ENCODE measurements around the gene SLC25A10.
A peak's percentile ranks its signal among the peaks of the same experiment; 100 is the strongest.
"Not testable (repeated sequence)": the region's sequence is repeated elsewhere in the genome, so short reads cannot be mapped to it uniquely, and the experiment has no call there.

Gene SLC25A10

DNA sequence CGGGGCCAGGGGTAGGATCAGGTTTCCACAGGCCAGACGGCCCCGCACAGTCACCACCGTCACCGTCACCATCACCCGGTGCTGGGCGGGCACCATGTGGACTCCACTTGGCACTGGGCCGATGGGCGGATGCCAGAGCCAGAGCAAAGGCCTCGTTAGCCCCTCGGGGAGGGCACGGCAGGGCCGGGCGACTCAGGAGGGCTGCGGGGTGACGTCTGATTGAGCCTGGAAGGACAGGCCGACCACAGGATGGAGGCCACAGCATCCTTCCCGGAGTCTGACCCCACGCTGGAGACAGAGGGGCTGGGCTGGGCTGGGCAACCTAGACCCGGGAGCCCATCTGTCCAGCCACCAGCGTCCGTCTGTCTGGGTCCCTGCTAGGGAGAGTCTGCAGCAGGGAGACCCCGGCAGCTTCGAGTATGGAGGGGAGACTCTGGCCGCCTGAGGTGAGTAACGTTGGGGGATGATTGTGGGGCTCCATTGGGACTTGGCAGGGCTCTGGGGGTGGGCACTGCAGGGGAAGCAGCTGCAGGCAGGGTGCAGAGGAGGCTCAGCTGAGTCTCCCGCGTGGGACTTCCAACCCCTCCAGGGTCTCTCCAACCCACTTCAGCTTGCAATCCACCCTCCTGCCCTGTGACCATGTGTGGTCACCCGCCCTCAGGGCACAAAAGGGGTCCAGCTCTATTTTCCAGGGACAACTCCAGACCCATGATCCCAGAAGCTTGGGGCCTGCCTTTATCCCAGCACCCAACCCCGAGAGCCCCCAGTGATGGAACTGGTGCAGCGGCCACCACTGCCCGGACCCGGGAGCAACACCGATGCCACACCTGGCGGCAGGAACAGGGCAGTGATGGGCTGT is 22.6 kb downstream of the SLC25A10 start:
- Histone ChIP-seq H3K27me3 (ENCODE audit: control insufficient read depth, insufficient read depth, low read length) (no peaks in the 10 kb centered on the region), H3K9me3 (ENCODE audit: control insufficient read depth, low read length) (no peaks in the 10 kb centered on the region), H3K79me2 (no peaks in the 10 kb centered on the region), H3K36me3 (ENCODE audit: control insufficient read depth, insufficient read depth, low read length) (no peaks in the 10 kb centered on the region), H3K27ac (no peak overlapping the region), H3K9ac (no peak overlapping the region), H2AFZ (no peak overlapping the region), H3K4me3 (ENCODE audit: low read depth, low read length) (no peak overlapping the region), H3K4me2 (ENCODE audit: low read length) (no peak overlapping the region), H3K4me1 (peaks cover 8% of the 10 kb centered on the region)
- no peak for TF ChIP-seq CTCF (IDR thresholded peaks at IDR 0.05)

- Histone ChIP-seq H3K79me2 (no peaks in the 10 kb centered on the region), H3K4me3 (ENCODE audit: low read depth, low read length) (no peak overlapping the region), H3K4me2 (ENCODE audit: low read length) (no peak overlapping the region), H3K9ac (no peak overlapping the region), H2AFZ (peak overlapping the region; percentile 72), H3K27ac (no peak overlapping the region), H3K27me3 (ENCODE audit: control insufficient read depth, insufficient read depth, low read length) (no peaks in the 10 kb centered on the region), H3K9me3 (ENCODE audit: control insufficient read depth, low read length) (no peaks in the 10 kb centered on the region), H3K4me1 (peaks cover 8% of the 10 kb centered on the region), H3K36me3 (ENCODE audit: control insufficient read depth, insufficient read depth, low read length) (no peaks in the 10 kb centered on the region)
- no peak for TF ChIP-seq CTCF (IDR thresholded peaks at IDR 0.05)
These were observed 23.4 kb downstream of the SLC25A10 start for GRCh38 chr17:81735264-81736102.

- Histone ChIP-seq H3K4me2 (ENCODE audit: low read length) (no peak overlapping the region), H2AFZ (no peak overlapping the region), H3K36me3 (ENCODE audit: control insufficient read depth, insufficient read depth, low read length) (no peaks in the 10 kb centered on the region), H3K4me1 (peaks cover 3% of the 10 kb centered on the region), H3K9me3 (ENCODE audit: control insufficient read depth, low read length) (no peaks in the 10 kb centered on the region), H3K79me2 (no peaks in the 10 kb centered on the region), H3K4me3 (ENCODE audit: low read depth, low read length) (no peak overlapping the region), H3K27ac (no peak overlapping the region), H3K9ac (no peak overlapping the region), H3K27me3 (ENCODE audit: control insufficient read depth, insufficient read depth, low read length) (no peaks in the 10 kb centered on the region)
- TF ChIP-seq CTCF (IDR thresholded peaks at IDR 0.05): no peak
These were observed 26.1 kb downstream of the SLC25A10 start for GRCh38 chr17:81737947-81738800.

DNA sequence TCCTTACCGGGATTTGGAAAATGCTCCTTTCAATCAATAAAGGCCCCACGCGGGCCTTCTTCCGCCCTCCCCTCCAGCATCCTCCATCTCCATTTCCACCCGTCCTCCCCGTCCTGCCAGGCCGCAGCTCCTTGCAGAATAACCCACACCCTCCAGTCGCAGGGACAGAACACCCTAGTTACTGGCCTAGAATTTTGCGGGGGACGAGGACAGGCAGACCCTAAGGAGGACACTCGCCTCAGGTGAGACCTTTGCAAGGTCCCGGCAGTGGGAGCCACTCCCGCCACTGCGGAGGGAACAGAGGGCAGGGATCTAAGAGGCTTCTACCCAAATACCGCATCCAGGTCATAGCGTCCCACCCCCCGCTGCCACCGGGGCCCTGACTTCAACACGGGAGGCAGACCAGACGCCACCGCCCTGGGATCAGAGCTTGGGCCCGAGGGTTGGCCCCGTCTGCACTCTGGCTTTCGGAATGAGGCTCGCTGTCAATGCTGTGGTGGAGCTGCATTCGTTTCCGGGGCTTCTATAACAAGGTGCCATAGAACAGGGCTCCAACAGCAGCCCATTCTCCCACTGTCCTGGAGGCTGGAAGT is 26.8 kb downstream of the SLC25A10 start:
- no peak overlapping the region for H3K4me2 ChIP-seq (ENCODE audit: low read length)
- H3K27me3 ChIP-seq (ENCODE audit: control insufficient read depth, insufficient read depth, low read length): no peaks in the 10 kb centered on the region
- no peak overlapping the region for H3K9ac ChIP-seq
- TF ChIP-seq CTCF (IDR thresholded peaks at IDR 0.05): no peak
- no peaks in the 10 kb centered on the region for H3K79me2 ChIP-seq
- no peaks in the 10 kb centered on the region for H3K36me3 ChIP-seq (ENCODE audit: control insufficient read depth, insufficient read depth, low read length)
- peaks cover under 1% of the 10 kb centered on the region for H3K4me1 ChIP-seq
- H3K27ac ChIP-seq: no peak overlapping the region
- no peak overlapping the region for H3K4me3 ChIP-seq (ENCODE audit: low read depth, low read length)
- no peak overlapping the region for H2AFZ ChIP-seq
- no peaks in the 10 kb centered on the region for H3K9me3 ChIP-seq (ENCODE audit: control insufficient read depth, low read length)

- H3K27ac ChIP-seq; H3K9ac ChIP-seq; H3K4me2 ChIP-seq (ENCODE audit: low read length); H3K9me3 ChIP-seq (ENCODE audit: control insufficient read depth, low read length); H3K4me1 ChIP-seq; H2AFZ ChIP-seq; H3K36me3 ChIP-seq (ENCODE audit: control insufficient read depth, insufficient read depth, low read length); H3K27me3 ChIP-seq (ENCODE audit: control insufficient read depth, insufficient read depth, low read length); H3K4me3 ChIP-seq (ENCODE audit: low read depth, low read length); H3K79me2 ChIP-seq: not testable (repeated sequence)
These were observed 27.5 kb downstream of the SLC25A10 start for GRCh38 chr17:81739593-81739992.

Measured in parathyroid adenoma (tissue), 2 donors.